ENCODE measurements around the gene CCDC149. TPM values are rescaled to one million over a fixed set of nuclear protein-coding genes. Genes with fewer than 3 reads are reported as not detected.
A peak's percentile ranks its signal among the peaks of the same experiment; 100 is the strongest.

CCDC149 gene
- polyA plus RNA-seq, 10 donors = 8.0 to 16.6 (median 11.6) TPM

- DNase-seq = peak in 1 of 3 donors; percentile 57
These were observed 135.0 kb downstream of the CCDC149 start for GRCh38 chr4:24777536-24778463.

GRCh38 chr4:24775750-24776149, 137.1 kb downstream of the CCDC149 start:
- DNase-seq = no peak

- DNase-seq = no peak
These were observed 137.7 kb downstream of the CCDC149 start for GRCh38 chr4:24775032-24775605.

GRCh38 chr4:24774452-24774851, 138.4 kb downstream of the CCDC149 start:
- DNase-seq = no peak

GRCh38 chr4:24772952-24773351, 139.9 kb downstream of the CCDC149 start:
- DNase-seq = no peak

- no peak for DNase-seq
These were observed 140.7 kb downstream of the CCDC149 start for GRCh38 chr4:24772061-24772705.

GRCh38 chr4:24771241-24771640, 141.6 kb downstream of the CCDC149 start:
- DNase-seq = peak in 1 of 3 donors; percentile 38

- peak in 1 of 3 donors; percentile 54 for DNase-seq
These were observed 142.2 kb downstream of the CCDC149 start for GRCh38 chr4:24770667-24771066.

- DNase-seq = peak in 2 of 3 donors; percentile 14 to 88
These were observed 142.7 kb downstream of the CCDC149 start for GRCh38 chr4:24770032-24770584.

GRCh38 chr4:24769571-24769970, 143.3 kb downstream of the CCDC149 start:
- DNase-seq = no peak

GRCh38 chr4:24768604-24769003, 144.2 kb downstream of the CCDC149 start:
- no peak for DNase-seq

GRCh38 chr4:24768006-24768405, 144.8 kb downstream of the CCDC149 start:
- DNase-seq = no peak

- DNase-seq = peak in 1 of 3 donors; percentile 15
These were observed 147.4 kb downstream of the CCDC149 start for GRCh38 chr4:24765376-24765988.

- no peak for DNase-seq
These were observed 148.5 kb downstream of the CCDC149 start for GRCh38 chr4:24764345-24764744.

GRCh38 chr4:24763631-24764297, 149.1 kb downstream of the CCDC149 start:
- DNase-seq = peak in 2 of 3 donors; percentile 33 to 71

Other genes with a start within 250 kb of the CCDC149 start
- gene SOD3, start 117.5 kb downstream of the CCDC149 start, polyA plus RNA-seq (ENCODE audit: insufficient read length in 10 of 10) = 10 to 100 TPM; 18.7 to 44.7 (median 27.8) TPM
- 10 to 100 TPM in 2 of 10 donors, 1 to 10 TPM in 8; 3.0 to 14.2 (median 4.2) TPM for gene LGI2, start 117.9 kb upstream of the CCDC149 start, polyA plus RNA-seq (ENCODE audit: insufficient read length in 10 of 10)
- 10 to 100 TPM in 1 of 10 donors, 1 to 10 TPM in 9; 5.7 to 12.2 (median 8.0) TPM for gene SEPSECS, start 247.4 kb upstream of the CCDC149 start, polyA plus RNA-seq (ENCODE audit: insufficient read length in 10 of 10)

Measured in muscle of back (tissue), 11 donors.